Renal cortical epithelial cell (primary cell): ENCODE measurements around the gene METTL21A. TPM values are rescaled to one million over a fixed set of nuclear protein-coding genes. Genes with fewer than 3 reads are reported as not detected.

Experiments used
- total RNA-seq: library from RNA; depleted of rRNA; stranded (reverse); fragments of >200 nt; gene quantifications from 2 replicates; pipeline ENCODE4 v1.2.3, GENCODE V29; 2014

METTL21A gene
- total RNA-seq, 1 donor from 2014 or later = 18.5 TPM

Other genes with a start within 250 kb of the METTL21A start
- gene CREB1, start 95.4 kb downstream of the METTL21A start, total RNA-seq = 41.3 and 68.4 TPM in 2 replicates
- gene CCNYL1, start 86.2 kb upstream of the METTL21A start, total RNA-seq = 16.8 and 22.8 TPM in 2 replicates
- gene FZD5, start 144.5 kb upstream of the METTL21A start, total RNA-seq = 7.8 and 15.4 TPM in 2 replicates